GM18520 (cell line): Measurements from ENCODE around the gene GAGE10.
"Not testable (repeated sequence)": the region's sequence is repeated elsewhere in the genome, so short reads cannot be mapped to it uniquely, and the experiment has no call there.

Experiments used
- ATAC-seq: cut with Tn5 transposase; IDR thresholded peaks from one replicate; pipeline ENCODE4 v1.9.1; 2021; ENCODE audit not compliant: unreplicated experiment

GAGE10 gene

GRCh38 chrX:49322266-49322665 is 18.8 kb downstream of the GAGE10 start:
- ATAC-seq = not testable (repeated sequence)

GRCh38 chrX:49323735-49324134 is 20.3 kb downstream of the GAGE10 start:
- ATAC-seq = not testable (repeated sequence)

- ATAC-seq = not testable (repeated sequence)
These were observed 27.0 kb downstream of the GAGE10 start for GRCh38 chrX:49330421-49330820.

GRCh38 chrX:49331282-49331681 is 27.8 kb downstream of the GAGE10 start, which contains the start of gene GAGE13:
Gene GAGE13, plus strand, starts transcription at chrX:49331582. Its CDS starts 1,156 bp downstream, at chrX:49332738.
- ATAC-seq = not testable (repeated sequence)

GRCh38 chrX:49331841-49332240 is 28.4 kb downstream of the GAGE10 start:
- not testable (repeated sequence) for ATAC-seq

- ATAC-seq = not testable (repeated sequence)
These were observed 38.0 kb downstream of the GAGE10 start for GRCh38 chrX:49341449-49341848.

- ATAC-seq = not testable (repeated sequence)
These were observed 41.2 kb downstream of the GAGE10 start for GRCh38 chrX:49344496-49345175.

GRCh38 chrX:49345402-49345801 is 42.0 kb downstream of the GAGE10 start:
- not testable (repeated sequence) for ATAC-seq

GRCh38 chrX:49346150-49346549 is 42.7 kb downstream of the GAGE10 start:
- ATAC-seq = not testable (repeated sequence)
